Measurements from ENCODE around the gene PPIG.

GRCh38 chr2:169562519-169562918 lies 21.6 kb upstream of the PPIG start:
- TF ChIP-seq POLR2AphosphoS5 (IDR thresholded peaks at IDR 0.05) = no peak
- TF ChIP-seq, protein P1, sequence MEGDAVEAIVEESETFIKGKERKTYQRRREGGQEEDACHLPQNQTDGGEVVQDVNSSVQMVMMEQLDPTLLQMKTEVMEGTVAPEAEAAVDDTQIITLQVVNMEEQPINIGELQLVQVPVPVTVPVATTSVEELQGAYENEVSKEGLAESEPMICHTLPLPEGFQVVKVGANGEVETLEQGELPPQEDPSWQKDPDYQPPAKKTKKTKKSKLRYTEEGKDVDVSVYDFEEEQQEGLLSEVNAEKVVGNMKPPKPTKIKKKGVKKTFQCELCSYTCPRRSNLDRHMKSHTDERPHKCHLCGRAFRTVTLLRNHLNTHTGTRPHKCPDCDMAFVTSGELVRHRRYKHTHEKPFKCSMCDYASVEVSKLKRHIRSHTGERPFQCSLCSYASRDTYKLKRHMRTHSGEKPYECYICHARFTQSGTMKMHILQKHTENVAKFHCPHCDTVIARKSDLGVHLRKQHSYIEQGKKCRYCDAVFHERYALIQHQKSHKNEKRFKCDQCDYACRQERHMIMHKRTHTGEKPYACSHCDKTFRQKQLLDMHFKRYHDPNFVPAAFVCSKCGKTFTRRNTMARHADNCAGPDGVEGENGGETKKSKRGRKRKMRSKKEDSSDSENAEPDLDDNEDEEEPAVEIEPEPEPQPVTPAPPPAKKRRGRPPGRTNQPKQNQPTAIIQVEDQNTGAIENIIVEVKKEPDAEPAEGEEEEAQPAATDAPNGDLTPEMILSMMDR (IDR thresholded peaks at IDR 0.05) = no peak
- TF ChIP-seq EP300 (IDR thresholded peaks at IDR 0.05) = no peak

All from gastroesophageal sphincter (tissue), 3 donors.